Right lobe of liver (tissue), 4 donors: ENCODE results near the gene CEP135.

ENCODE experiments used
- POLR2A ChIP-seq: fragments of 450-650 bp; IDR thresholded peaks from one replicate; pipeline ENCODE4 v1.6.1; 2017; ENCODE audit warnings: antibody characterized with exemption, mild to moderate bottlenecking
- TF ChIP-seq, protein P1 (sequence below), 4 donors: fragments of 200-600 bp in 3 of 4; fragments of 450-650 bp in 1 of 4; IDR thresholded peaks; one replicate each; pipeline versions ENCODE4 v1.5.1 to v1.8.0; 2016 to 2022; ENCODE audit warnings: antibody characterized with exemption in 4 of 4, mild to moderate bottlenecking in 2 of 4
- donor health status: DM: no; HTN: no; CAD: no.
- donor health status: DM: no; HTN: no; CAD: no.
- donor health status: DM: no; HTN: yes; CAD: no.

DNA sequence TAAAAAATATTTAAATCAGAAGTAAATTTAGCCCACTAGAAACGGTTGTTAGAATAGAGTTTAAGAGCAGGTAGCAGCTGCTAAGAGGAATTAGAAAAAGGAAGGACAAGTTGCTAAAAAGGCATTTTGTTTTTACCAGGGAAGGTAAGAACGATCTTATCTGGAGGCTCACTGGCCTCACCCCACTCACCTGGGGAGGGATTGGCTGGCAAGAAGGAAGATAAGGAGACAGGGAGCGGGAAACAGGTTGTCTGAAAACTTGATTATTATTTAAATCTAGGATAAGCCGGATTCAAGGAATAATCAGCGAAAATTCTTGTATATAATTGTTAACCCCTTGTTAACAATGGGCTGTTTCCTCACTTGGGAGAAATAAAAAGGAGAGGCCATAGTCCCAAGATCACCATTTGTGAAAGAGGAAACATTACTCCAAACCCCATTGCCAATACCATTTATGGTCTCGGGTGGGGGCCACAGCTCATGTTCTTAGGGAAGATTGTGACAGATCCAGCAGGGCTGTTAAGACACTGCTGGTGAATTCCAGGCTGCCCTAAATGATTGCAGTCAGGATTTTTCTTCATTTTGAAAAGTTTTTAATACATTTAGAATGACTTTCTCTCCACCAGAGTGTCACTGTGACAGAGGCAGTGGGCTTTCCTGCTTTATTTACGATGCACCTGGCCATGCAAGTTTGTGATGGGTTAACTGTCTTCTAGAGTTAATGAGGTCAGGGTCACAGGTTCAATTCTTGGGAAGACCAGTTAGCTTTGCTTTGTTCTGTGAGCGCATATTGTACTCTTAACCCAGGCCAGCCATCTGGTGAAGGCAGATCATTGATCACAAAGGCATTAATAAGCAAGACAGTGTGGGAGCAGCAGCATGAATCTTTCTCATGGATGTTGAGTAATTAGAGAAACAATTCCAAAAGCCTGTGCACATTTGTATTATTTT is 106.6 kb downstream of the CEP135 start:
- TF ChIP-seq, protein P1, sequence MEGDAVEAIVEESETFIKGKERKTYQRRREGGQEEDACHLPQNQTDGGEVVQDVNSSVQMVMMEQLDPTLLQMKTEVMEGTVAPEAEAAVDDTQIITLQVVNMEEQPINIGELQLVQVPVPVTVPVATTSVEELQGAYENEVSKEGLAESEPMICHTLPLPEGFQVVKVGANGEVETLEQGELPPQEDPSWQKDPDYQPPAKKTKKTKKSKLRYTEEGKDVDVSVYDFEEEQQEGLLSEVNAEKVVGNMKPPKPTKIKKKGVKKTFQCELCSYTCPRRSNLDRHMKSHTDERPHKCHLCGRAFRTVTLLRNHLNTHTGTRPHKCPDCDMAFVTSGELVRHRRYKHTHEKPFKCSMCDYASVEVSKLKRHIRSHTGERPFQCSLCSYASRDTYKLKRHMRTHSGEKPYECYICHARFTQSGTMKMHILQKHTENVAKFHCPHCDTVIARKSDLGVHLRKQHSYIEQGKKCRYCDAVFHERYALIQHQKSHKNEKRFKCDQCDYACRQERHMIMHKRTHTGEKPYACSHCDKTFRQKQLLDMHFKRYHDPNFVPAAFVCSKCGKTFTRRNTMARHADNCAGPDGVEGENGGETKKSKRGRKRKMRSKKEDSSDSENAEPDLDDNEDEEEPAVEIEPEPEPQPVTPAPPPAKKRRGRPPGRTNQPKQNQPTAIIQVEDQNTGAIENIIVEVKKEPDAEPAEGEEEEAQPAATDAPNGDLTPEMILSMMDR (IDR thresholded peaks at IDR 0.05) = no peak
- no peak for TF ChIP-seq POLR2A
